Adrenal gland (tissue), 12 donors: ENCODE measurements around the gene SLC34A3. TPM values are rescaled to one million over a fixed set of nuclear protein-coding genes. Genes with fewer than 3 reads are reported as not detected.

Source experiments
- DNase-seq, 7 donors: peaks; one replicate each; pipeline ENCODE4 v3.0.0-alpha.2; 2019 to 2020
- H3K27ac ChIP-seq, 5 donors: fragments of 200-600 bp; sonication (generic) in 4 of 5; 1 replicate in 3 of 5; 2 replicates in 2 of 5; pipeline versions ENCODE4 v1.5.1 to v1.8.0; 2016 to 2020; ENCODE audit warnings: mild to moderate bottlenecking in 1 of 5
- H3K27me3 ChIP-seq: fragments of 200-600 bp; 2 replicates; pipeline ENCODE4 v1.8.0; 2021
- H3K36me3 ChIP-seq, 2 donors: fragments of 200-600 bp; replicated peaks in 1 of 2; 1 replicate in 1 of 2; 2 replicates in 1 of 2; pipeline versions ENCODE4 v1.5.1 to v1.8.0; 2018 to 2022
- H3K4me1 ChIP-seq, 2 donors: fragments of 200-600 bp; replicated peaks in 1 of 2; 1 replicate in 1 of 2; 2 replicates in 1 of 2; pipeline versions ENCODE4 v1.5.1 to v1.8.0; 2018 to 2021
- H3K4me3 ChIP-seq, 4 donors: fragments of 200-600 bp; sonication (generic) in 3 of 4; one replicate each; pipeline ENCODE4 v1.5.1; 2016 to 2018
- H3K9me3 ChIP-seq, 3 donors: fragments of 200-600 bp; sonication (generic) in 1 of 3; replicated peaks in 1 of 3; 1 replicate in 2 of 3; 2 replicates in 1 of 3; pipeline versions ENCODE4 v1.5.1 to v1.8.0; 2016 to 2021
- CTCF ChIP-seq, 6 experiments: fragments of 450-650 bp in 4 of 6; fragments of 200-600 bp in 2 of 6; sonication (generic) in 1 of 6; IDR thresholded peaks; 1 replicate in 5 of 6; 2 replicates in 1 of 6; pipeline versions ENCODE4 v1.5.1 to v1.8.0; 2016 to 2021; ENCODE audit warnings: antibody characterized with exemption in 6 of 6, mild to moderate bottlenecking in 2 of 6, moderate library complexity in 1 of 6
- POLR2A ChIP-seq, 2 donors: fragments of 450-650 bp; IDR thresholded peaks; one replicate each; pipeline ENCODE4 v1.6.1; 2017; ENCODE audit warnings: antibody characterized with exemption in 2 of 2, mild to moderate bottlenecking in 2 of 2, moderate library complexity in 1 of 2
- WGBS, 4 donors: extraction: QIAGEN DNeasy Blood & Tissue Kit in 2 of 4; methylation state at CpG; one replicate each; pipeline versions ENCODE4 v1.1.5 to v1.1.7; 2013 to 2017; 5-methylcytosine and 5-hydroxymethylcytosine counted together
- intact Hi-C, 2 donors: fragments of 100-400 bp; cut with DNase I; formaldehyde crosslinking; loops; one replicate each; pipeline versions ENCODE4 v1.14.1 to v1.15.0; 2022 to 2023
- polyA plus RNA-seq, 3 donors: library from polyadenylated mRNA; stranded (reverse); fragments of 200-250 nt in 2 of 3; fragments of 350-450 nt in 1 of 3; fragmentation: Illumina TruSeq in 1 of 3; extraction: RNeasy Lipid Tissue Mini Kit (QIAGEN cat#74804) in 1 of 3; gene quantifications; one replicate each; pipeline ENCODE4 v1.2.3, GENCODE V29; 2013 to 2014
- total RNA-seq, 9 donors: library from RNA; depleted of rRNA in 4 of 9; stranded (reverse); fragments of >200 nt in 4 of 9; fragments of 120-200 nt in 1 of 9; fragmentation: NEBNext Ultra II Directional in 1 of 9; extraction: Animal tissue kit (Norgen Biotek cat#: 25700) in 1 of 9; gene quantifications; one replicate each; pipeline versions ENCODE4 v1.1.0 to v1.2.4, GENCODE V29; 2013 to 2023
- donor health status: healthy with polysubstance abuse.
- donor health status: Bipolar disorder and iron deficiency.
- donor health status: DM: yes; HTN: yes; CAD: no.
- donor health status: DM: no; HTN: no; CAD: no.
- donor health status: DM: no; HTN: no; CAD: no.
- donor health status: DM: yes; HTN: yes; CAD: no.

Gene SLC34A3
- total and polyA plus RNA-seq, 12 donors: not detected

- Histone ChIP-seq H3K27me3 (peaks cover 50% of the 10 kb centered on the region), H3K27ac (no peak overlapping the region), H3K9me3 (no peaks in the 10 kb centered on the region), H3K36me3 (no peaks in the 10 kb centered on the region), H3K4me1 (peaks cover 0 to 6% of the 10 kb centered on the region in 2 donors), H3K4me3 (no peak overlapping the region)
- intact Hi-C loops: loop anchor here in 1 of 2 donors (10.0 kb wide), 1 partner anchor 447 kb away; no protein-coding TSS in a partner anchor
- no peak for TF ChIP-seq CTCF (IDR thresholded peaks at IDR 0.05)
- no peak for TF ChIP-seq POLR2A (IDR thresholded peaks at IDR 0.05)
- 63 to 73% (median 68%) methylated on average over 3 to 10 of the region's 10 CpGs for WGBS, 4 donors
- no peak for DNase-seq
Measured at GRCh38 chr9:137232101-137232500, 1.4 kb downstream of the SLC34A3 start.

GRCh38 chr9:137232510-137232909 is 1.8 kb downstream of the SLC34A3 start:
- no peaks in the 10 kb centered on the region for H3K36me3 ChIP-seq
- 56 to 80% (median 69%) methylated on average over 5 to 24 of the region's 24 CpGs for WGBS, 4 donors
- no peak overlapping the region for H3K27ac ChIP-seq
- no peaks in the 10 kb centered on the region for H3K9me3 ChIP-seq
- TF ChIP-seq CTCF (IDR thresholded peaks at IDR 0.05) (no peak), POLR2A (IDR thresholded peaks at IDR 0.05) (no peak)
- DNase-seq: no peak
- no peak overlapping the region for H3K4me3 ChIP-seq
- intact Hi-C loops: loop anchor here in 1 of 2 donors (10.0 kb wide), 1 partner anchor 448 kb away; no protein-coding TSS in a partner anchor
- H3K4me1 ChIP-seq: peaks cover 0 to 6% of the 10 kb centered on the region in 2 donors
- peaks cover 50% of the 10 kb centered on the region for H3K27me3 ChIP-seq

GRCh38 chr9:137233143-137233980 is 2.7 kb downstream of the SLC34A3 start:
- WGBS, 4 donors: 64 to 76% (median 69%) methylated on average over 5 to 40 of the region's 40 CpGs
- DNase-seq: no peak
- H3K4me1 ChIP-seq: peaks cover 0 to 6% of the 10 kb centered on the region in 2 donors
- intact Hi-C loops: loop anchor here in 1 of 2 donors (10.0 kb wide), 1 partner anchor 449 kb away; no protein-coding TSS in a partner anchor
- TF ChIP-seq CTCF (IDR thresholded peaks at IDR 0.05): no peak
- no peak for TF ChIP-seq POLR2A (IDR thresholded peaks at IDR 0.05)
- peaks cover 48% of the 10 kb centered on the region for H3K27me3 ChIP-seq
- H3K4me3 ChIP-seq: no peak overlapping the region
- H3K36me3 ChIP-seq: no peaks in the 10 kb centered on the region
- no peaks in the 10 kb centered on the region for H3K9me3 ChIP-seq
- H3K27ac ChIP-seq: no peak overlapping the region

- TF ChIP-seq POLR2A (IDR thresholded peaks at IDR 0.05): no peak
- no peak for TF ChIP-seq CTCF (IDR thresholded peaks at IDR 0.05)
- Histone ChIP-seq H3K36me3 (no peaks in the 10 kb centered on the region), H3K9me3 (no peaks in the 10 kb centered on the region), H3K27me3 (peaks cover 41% of the 10 kb centered on the region), H3K27ac (no peak overlapping the region), H3K4me1 (peaks cover 0 to 14% of the 10 kb centered on the region in 2 donors), H3K4me3 (no peak overlapping the region)
- no peak for DNase-seq
- 41 to 49% (median 44%) methylated on average over 11 to 40 of the region's 40 CpGs for WGBS, 4 donors
- intact Hi-C loops: loop anchor here in 1 of 2 donors (10.0 kb wide), 1 partner anchor 449 kb away; no protein-coding TSS in a partner anchor
Measured at GRCh38 chr9:137234055-137234697, 3.5 kb downstream of the SLC34A3 start.
